PC-3 (cell line): ENCODE results near the gene ZNF106. TPM values are rescaled to one million over a fixed set of nuclear protein-coding genes. Genes with fewer than 3 reads are reported as not detected.

Experiments
- ATAC-seq: fragments of 200-7000 bp; cut with Tn5 transposase; 2 replicates; pipeline ENCODE4 v1.9.1; 2020; ENCODE audit warnings: mild to moderate bottlenecking, moderate library complexity
- BruUV-seq: library from RNA; stranded (reverse); fragments of 400-500 nt; replicated peaks from 2 replicates; lab custom pipeline; 2021; lab: Mats Ljungman, UMichigan
- CTCF ChIA-PET: fragments of 300-600 bp; sonication (Branson Sonifier 250); formaldehyde crosslinking; loops from one replicate; lab custom pipeline; 2022; ENCODE audit warnings: antibody characterized with exemption; lab: Charles Lee
- POLR2A ChIA-PET: fragments of 300-600 bp; sonication (Branson Sonifier 250); formaldehyde crosslinking; loops from one replicate; lab custom pipeline; 2022; ENCODE audit warnings: antibody characterized with exemption; ENCODE audit not compliant: unreplicated experiment; lab: Charles Lee
- DNase-seq: peaks from one replicate; pipeline ENCODE4 v3.0.0-alpha.2; 2015
- H2AFZ ChIP-seq: fragments of 300-600 bp; sonication (generic); 2 replicates; pipeline ENCODE4 v1.6.0; 2016; ENCODE audit warnings: antibody characterized with exemption, low read length
- H3F3A ChIP-seq: fragments of 300-600 bp; sonication (generic); one replicate; pipeline ENCODE4 v1.6.0; 2017; ENCODE audit warnings: antibody characterized with exemption, low read length, control low read depth, mild to moderate bottlenecking; ENCODE audit not compliant: unreplicated experiment
- H3K27ac ChIP-seq: fragments of 300-600 bp; sonication (generic); 2 replicates; pipeline ENCODE4 v1.5.1; 2016; ENCODE audit warnings: mild to moderate bottlenecking, low read length
- H3K27me3 ChIP-seq: fragments of 300-600 bp; sonication (generic); 2 replicates; pipeline ENCODE4 v1.6.1; 2016; ENCODE audit warnings: low read length, mixed read lengths
- H3K36me3 ChIP-seq: fragments of 300-600 bp; sonication (generic); 2 replicates; pipeline ENCODE4 v1.6.1; 2016; ENCODE audit warnings: low read depth, mixed run types, low read length, mixed read lengths
- H3K4me1 ChIP-seq: fragments of 300-600 bp; sonication (generic); 2 replicates; pipeline ENCODE4 v1.5.1; 2016; ENCODE audit warnings: low read length; ENCODE audit not compliant: insufficient read depth
- H3K4me2 ChIP-seq: fragments of 300-600 bp; sonication (generic); 2 replicates; pipeline ENCODE4 v1.6.0; 2016; ENCODE audit warnings: low read length
- H3K4me3 ChIP-seq: fragments of 300-600 bp; sonication (generic); 2 replicates; pipeline ENCODE4 v1.5.1; 2016; ENCODE audit warnings: mild to moderate bottlenecking, low read length, mixed read lengths
- H3K79me2 ChIP-seq: fragments of 300-600 bp; sonication (generic); 2 replicates; pipeline ENCODE4 v1.6.1; 2017; ENCODE audit warnings: low read length, mixed read lengths
- H3K9ac ChIP-seq: fragments of 300-600 bp; sonication (generic); 2 replicates; pipeline ENCODE4 v1.6.0; 2016; ENCODE audit warnings: mild to moderate bottlenecking, low read length
- H3K9me2 ChIP-seq: fragments of 300-600 bp; sonication (generic); replicated peaks from 2 replicates; pipeline ENCODE4 v1.6.1; 2016; ENCODE audit warnings: mixed run types, low read length, mixed read lengths
- H3K9me3 ChIP-seq: fragments of 300-600 bp; sonication (generic); 2 replicates; pipeline ENCODE4 v1.6.1; 2016; ENCODE audit warnings: low read length, mixed read lengths
- H4K20me1 ChIP-seq: fragments of 300-600 bp; sonication (generic); 2 replicates; pipeline ENCODE4 v1.6.1; 2016; ENCODE audit warnings: low read length, mixed read lengths
- EZH2 ChIP-seq: fragments of 300-600 bp; sonication (generic); IDR thresholded peaks from one replicate; pipeline ENCODE4 v1.6.1; 2017; ENCODE audit warnings: antibody characterized with exemption, mild to moderate bottlenecking, low read length; ENCODE audit not compliant: unreplicated experiment
- EZH2phosphoT487 ChIP-seq: fragments of 300-600 bp; sonication (generic); IDR thresholded peaks from 2 replicates; pipeline ENCODE4 v1.6.1; 2018; ENCODE audit warnings: mild to moderate bottlenecking, antibody characterized with exemption, low read length, borderline replicate concordance
- intact Hi-C: fragments of 100-400 bp; cut with micrococcal nuclease; formaldehyde crosslinking; loops from 2 replicates; pipeline ENCODE4 v1.9.0; 2023
- total RNA-seq: library from RNA; depleted of rRNA; stranded (reverse); fragments of >200 nt; gene quantifications from 2 replicates; pipeline ENCODE4 v1.2.3, GENCODE V29; 2014
- TF ChIP-seq, protein P1 (sequence below): fragments of 300-600 bp; sonication (generic); conservative IDR thresholded peaks from 2 replicates; pipeline ENCODE4 v1.5.1; 2017; ENCODE audit warnings: antibody characterized with exemption, low read depth, mild to moderate bottlenecking, low read length

The ZNF106 gene
- total RNA-seq, 1 experiment from 2014 or later: 25.6 TPM

DNA sequence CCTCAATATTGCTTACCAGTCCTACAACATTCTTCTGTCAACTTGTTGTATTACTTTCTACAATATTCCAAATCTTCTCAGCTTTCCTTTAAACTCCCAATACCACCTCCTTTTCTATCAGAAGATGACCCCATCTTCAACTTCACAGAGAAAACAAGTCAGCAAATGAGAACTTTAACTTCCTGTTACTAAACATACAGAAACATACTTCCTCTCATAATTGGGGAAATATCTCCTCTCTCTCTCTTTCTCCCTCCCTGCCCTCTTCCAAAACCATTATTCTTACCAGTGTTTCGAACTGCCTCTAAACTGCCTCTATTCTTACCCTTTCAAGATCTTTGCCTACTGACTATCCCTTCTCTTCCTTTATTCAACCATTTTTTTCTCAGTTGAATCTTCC is 2.7 kb upstream of the ZNF106 start:
- no peak overlapping the region for H3K4me2 ChIP-seq
- CTCF ChIA-PET: no interaction called here
- peaks cover 37% of the 10 kb centered on the region for H3K79me2 ChIP-seq

DNA sequence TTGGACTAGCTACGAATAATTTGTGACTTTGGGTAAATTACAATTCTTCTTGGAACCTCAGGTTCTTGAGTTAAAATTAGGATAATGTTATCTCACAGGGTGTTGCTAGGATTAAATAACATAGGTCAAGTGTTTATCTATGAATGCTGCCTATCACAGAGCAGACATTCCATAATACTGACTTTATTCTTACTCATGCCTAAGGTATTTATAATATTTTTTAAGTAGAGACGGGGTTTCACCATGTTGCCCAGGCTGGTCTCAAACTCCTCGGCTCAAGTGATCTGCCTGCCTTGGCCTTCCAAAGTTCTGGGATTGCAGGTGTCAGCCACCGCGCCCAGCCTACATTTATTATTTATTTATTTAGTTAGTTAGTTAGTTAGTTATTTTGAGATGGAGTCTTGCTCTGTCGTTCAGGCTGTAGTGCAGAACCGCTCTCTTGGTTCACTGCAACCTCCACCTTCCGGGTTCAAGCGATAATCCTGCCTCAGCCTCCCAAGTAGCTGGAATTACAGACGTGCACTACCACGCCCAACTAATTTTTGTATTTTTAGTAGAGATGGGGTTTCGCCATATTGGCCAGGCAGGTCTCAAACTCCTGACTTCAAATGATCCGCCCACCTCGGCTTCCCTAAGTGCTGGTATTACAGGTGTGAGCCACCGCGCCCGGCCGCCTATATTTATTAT is 741 bp upstream of the ZNF106 start:
- Histone ChIP-seq H3K4me1 (peaks cover 21% of the 10 kb centered on the region), H3K27me3 (no peaks in the 10 kb centered on the region), H3K9me3 (no peaks in the 10 kb centered on the region), H3K27ac (peak overlapping the region; percentile 88), H3K79me2 (peaks cover 49% of the 10 kb centered on the region), H2AFZ (peak overlapping the region; percentile 98), H3K36me3 (no peaks in the 10 kb centered on the region), H3F3A (no peaks in the 10 kb centered on the region), H4K20me1 (no peaks in the 10 kb centered on the region), H3K4me2 (peak overlapping the region; percentile 96), H3K9me2 (no peaks in the 10 kb centered on the region), H3K4me3 (peak overlapping the region; percentile 88), H3K9ac (peak overlapping the region; percentile 94)
- ATAC-seq (peak; percentile 29), DNase-seq (peak; percentile 71)
- intact Hi-C loops: no loop called here
- POLR2A ChIA-PET: interaction anchor here (0.6 kb wide), 2 partner anchors 160 to 831 kb away, joined by 3 to 5 read pairs; no protein-coding TSS in a partner anchor
- no TSS peak for BruUV-seq
- CTCF ChIA-PET: no interaction called here
- TF ChIP-seq EZH2phosphoT487: no peak
- TF ChIP-seq EZH2: no peak
- TF ChIP-seq, protein P1, sequence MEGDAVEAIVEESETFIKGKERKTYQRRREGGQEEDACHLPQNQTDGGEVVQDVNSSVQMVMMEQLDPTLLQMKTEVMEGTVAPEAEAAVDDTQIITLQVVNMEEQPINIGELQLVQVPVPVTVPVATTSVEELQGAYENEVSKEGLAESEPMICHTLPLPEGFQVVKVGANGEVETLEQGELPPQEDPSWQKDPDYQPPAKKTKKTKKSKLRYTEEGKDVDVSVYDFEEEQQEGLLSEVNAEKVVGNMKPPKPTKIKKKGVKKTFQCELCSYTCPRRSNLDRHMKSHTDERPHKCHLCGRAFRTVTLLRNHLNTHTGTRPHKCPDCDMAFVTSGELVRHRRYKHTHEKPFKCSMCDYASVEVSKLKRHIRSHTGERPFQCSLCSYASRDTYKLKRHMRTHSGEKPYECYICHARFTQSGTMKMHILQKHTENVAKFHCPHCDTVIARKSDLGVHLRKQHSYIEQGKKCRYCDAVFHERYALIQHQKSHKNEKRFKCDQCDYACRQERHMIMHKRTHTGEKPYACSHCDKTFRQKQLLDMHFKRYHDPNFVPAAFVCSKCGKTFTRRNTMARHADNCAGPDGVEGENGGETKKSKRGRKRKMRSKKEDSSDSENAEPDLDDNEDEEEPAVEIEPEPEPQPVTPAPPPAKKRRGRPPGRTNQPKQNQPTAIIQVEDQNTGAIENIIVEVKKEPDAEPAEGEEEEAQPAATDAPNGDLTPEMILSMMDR: no peak

More for the DNA sequence above, 2.7 kb upstream of the ZNF106 start:
- no peak overlapping the region for H3K4me3 ChIP-seq
- no peaks in the 10 kb centered on the region for H4K20me1 ChIP-seq
- intact Hi-C loops: no loop called here
- H3K36me3 ChIP-seq: no peaks in the 10 kb centered on the region
- H3K27ac ChIP-seq: no peak overlapping the region
- POLR2A ChIA-PET: no interaction called here
- no peaks in the 10 kb centered on the region for H3F3A ChIP-seq
- H2AFZ ChIP-seq: peak overlapping the region; percentile 40; the same call in 1 of the 2 replicates
- TF ChIP-seq EZH2 (no peak), EZH2phosphoT487 (no peak)
- TF ChIP-seq, protein P1: no peak
- BruUV-seq: no TSS peak
- peaks cover 22% of the 10 kb centered on the region for H3K4me1 ChIP-seq
- no peaks in the 10 kb centered on the region for H3K27me3 ChIP-seq
- H3K9ac ChIP-seq: no peak overlapping the region
- ATAC-seq: no peak
- no peaks in the 10 kb centered on the region for H3K9me3 ChIP-seq
- no peak for DNase-seq
- H3K9me2 ChIP-seq: no peaks in the 10 kb centered on the region

DNA sequence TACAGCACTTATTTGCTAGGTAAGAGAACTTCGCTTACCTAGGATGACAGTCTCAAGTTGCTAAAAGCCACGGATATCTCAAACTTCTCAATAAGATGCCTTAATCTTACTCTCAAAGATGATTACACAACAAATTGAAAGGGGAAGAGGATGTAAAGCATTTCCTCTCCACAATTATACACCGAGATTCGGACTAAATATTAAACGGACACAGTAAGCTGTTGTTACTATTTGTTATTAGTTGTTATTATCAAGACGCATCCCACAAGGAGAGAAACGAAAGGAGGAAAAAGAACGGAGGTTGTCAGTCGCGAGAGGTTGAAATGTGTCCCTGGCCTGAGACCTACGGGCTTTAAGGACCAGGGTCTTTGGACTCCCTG is 660 bp downstream of the ZNF106 start:
- POLR2A ChIA-PET: no interaction called here
- intact Hi-C loops: no loop called here
- TSS peak; percentile 34 for BruUV-seq

More for the DNA sequence above, 660 bp downstream of the ZNF106 start:
- Histone ChIP-seq H3K4me1 (peaks cover 21% of the 10 kb centered on the region), H3K79me2 (peaks cover 48% of the 10 kb centered on the region), H3K4me2 (peak overlapping the region; percentile 96), H3K9me3 (no peaks in the 10 kb centered on the region), H3K9me2 (no peaks in the 10 kb centered on the region), H3K27ac (0 out of 2 replicates have a peak overlapping the region, but pooled peaks have one; percentile 88), H3K4me3 (peak overlapping the region; percentile 88), H3K36me3 (no peaks in the 10 kb centered on the region), H3K27me3 (no peaks in the 10 kb centered on the region), H4K20me1 (no peaks in the 10 kb centered on the region), H3K9ac (peak overlapping the region; percentile 94), H3F3A (no peaks in the 10 kb centered on the region), H2AFZ (peak overlapping the region; percentile 98)
- no peak for TF ChIP-seq EZH2phosphoT487
- ATAC-seq: no peak
- CTCF ChIA-PET: interaction anchor here (1.0 kb wide), 1 partner anchor 13 kb away, joined by 3 read pairs; no protein-coding TSS in a partner anchor
- DNase-seq: no peak
